Endothelial cell of umbilical vein (primary cell): ENCODE data around the gene EFCC1. TPM values are rescaled to one million over a fixed set of nuclear protein-coding genes. Genes with fewer than 3 reads are reported as not detected.

Source experiments
- BruUV-seq: library from RNA; stranded (reverse); fragments of 400-500 nt; replicated peaks from 2 replicates; lab custom pipeline; 2021; lab: Mats Ljungman, UMichigan
- CTCF ChIA-PET: fragments of 300-600, 350-600 bp; sonication (Branson Sonifier 250); formaldehyde crosslinking; loops from one replicate; lab custom pipeline; 2021; ENCODE audit warnings: antibody characterized with exemption, inconsistent platforms; lab: Charles Lee
- POLR2A ChIA-PET: fragments of 300-600, 350-600 bp; sonication (Branson Sonifier 250); formaldehyde crosslinking; loops from one replicate; lab custom pipeline; 2021; ENCODE audit warnings: antibody characterized with exemption, inconsistent platforms; lab: Charles Lee
- DNase-seq: peaks from one replicate; pipeline ENCODE4 v3.0.0-alpha.2; 2011; ENCODE audit warnings: low read depth, low spot score
- FAIRE-seq: peaks from 2 replicates; lab custom pipeline; 2011; peaks lifted over from hg19 to GRCh38; lab: Jason Lieb, UNC
- H2AFZ ChIP-seq: 2 replicates; pipeline ENCODE4 v1.6.0; 2012; ENCODE audit warnings: low read depth, low read length, control low read depth, inconsistent platforms
- H3K27ac ChIP-seq: 2 replicates; pipeline ENCODE4 v1.5.1; 2011; ENCODE audit warnings: low read depth, mild to moderate bottlenecking, control low read depth, low read length, moderate library complexity; ENCODE audit not compliant: insufficient read depth
- H3K27me3 ChIP-seq, 2 experiments: 2 replicates each; pipeline versions ENCODE4 v1.6.0 to v1.6.1; 2011; ENCODE audit warnings: low read length in 2 of 2, mixed read lengths in 1 of 2; ENCODE audit not compliant: control insufficient read depth in 2 of 2, insufficient read depth in 2 of 2
- H3K36me3 ChIP-seq, 2 experiments: 2 replicates in 1 of 2; 3 replicates in 1 of 2; pipeline ENCODE4 v1.5.1; 2011; ENCODE audit warnings: low read length in 2 of 2, mild to moderate bottlenecking in 1 of 2, moderate library complexity in 1 of 2; ENCODE audit not compliant: control insufficient read depth in 2 of 2, insufficient read depth in 2 of 2; ENCODE audit errors: extremely low read depth in 1 of 2
- H3K4me1 ChIP-seq: 3 replicates; pipeline ENCODE4 v1.5.1; 2011; ENCODE audit warnings: mild to moderate bottlenecking, low read length; ENCODE audit not compliant: control insufficient read depth, insufficient read depth; ENCODE audit errors: extremely low read depth
- H3K4me2 ChIP-seq: 2 replicates; pipeline ENCODE4 v1.6.1; 2011; ENCODE audit warnings: low read length, control low read depth, mixed read lengths; ENCODE audit not compliant: insufficient read depth
- H3K4me3 ChIP-seq, 3 experiments: fragments of 200-600 bp in 1 of 3; sonication (generic), shearing (Covaris generic) in 1 of 3; replicated peaks in 1 of 3; 2 replicates each; pipeline ENCODE4 v1.5.1; 2011 to 2016; ENCODE audit warnings: control low read depth in 3 of 3, low read length in 3 of 3, mild to moderate bottlenecking in 2 of 3, inconsistent platforms in 1 of 3, low read depth in 1 of 3, moderate library complexity in 1 of 3; ENCODE audit not compliant: insufficient read depth in 1 of 3
- H3K79me2 ChIP-seq: 2 replicates; pipeline ENCODE4 v1.6.0; 2012; ENCODE audit warnings: low read length, inconsistent platforms; ENCODE audit not compliant: control insufficient read depth, insufficient read depth
- H3K9ac ChIP-seq: replicated peaks from 2 replicates; pipeline ENCODE3; 2011; ENCODE audit warnings: low read length, control low read depth; ENCODE audit not compliant: insufficient read depth; ENCODE audit errors: extremely low read depth
- H3K9me1 ChIP-seq: replicated peaks from 3 replicates; pipeline ENCODE4 v1.6.0; 2011; ENCODE audit warnings: mild to moderate bottlenecking, low read length; ENCODE audit not compliant: control insufficient read depth, insufficient read depth; ENCODE audit errors: extremely low read depth
- H3K9me3 ChIP-seq: replicated peaks from 2 replicates; pipeline ENCODE4 v1.5.1; 2012; ENCODE audit warnings: low read length, inconsistent platforms; ENCODE audit not compliant: control insufficient read depth, insufficient read depth
- H4K20me1 ChIP-seq: replicated peaks from 2 replicates; pipeline ENCODE3; 2011; ENCODE audit warnings: mild to moderate bottlenecking, low read length; ENCODE audit not compliant: control insufficient read depth, insufficient read depth; ENCODE audit errors: extremely low read depth
- EZH2 ChIP-seq: IDR thresholded peaks from 2 replicates; pipeline ENCODE4 v1.6.1; 2012; ENCODE audit warnings: borderline replicate concordance, low read depth, mild to moderate bottlenecking, moderate library complexity, low read length, inconsistent platforms; ENCODE audit not compliant: severe bottlenecking
- FOS ChIP-seq: IDR thresholded peaks from 2 replicates; pipeline ENCODE4 v1.6.1; 2011; ENCODE audit warnings: mild to moderate bottlenecking, low read length, moderate library complexity, borderline replicate concordance; ENCODE audit not compliant: insufficient read depth
- GATA2 ChIP-seq: IDR thresholded peaks from 2 replicates; pipeline ENCODE4 v1.7.0; 2011; ENCODE audit warnings: low read depth, mild to moderate bottlenecking, moderate library complexity, mixed read lengths, low read length; ENCODE audit not compliant: insufficient read length, insufficient read depth
- JUN ChIP-seq: IDR thresholded peaks from 2 replicates; pipeline ENCODE4 v1.6.1; 2011; ENCODE audit warnings: borderline replicate concordance, low read depth; ENCODE audit not compliant: insufficient read length, insufficient read depth
- MYC ChIP-seq: IDR thresholded peaks from one replicate; pipeline ENCODE4 v1.6.1; 2011; ENCODE audit warnings: mild to moderate bottlenecking, low read depth, low read length
- POLR2A ChIP-seq: IDR thresholded peaks from 2 replicates; pipeline ENCODE4 v1.6.1; 2012; ENCODE audit warnings: low read depth, mild to moderate bottlenecking, control low read depth, low read length
- POLR2AphosphoS5 ChIP-seq: IDR thresholded peaks from 2 replicates; pipeline ENCODE4 v1.6.1; 2012; ENCODE audit warnings: low read depth, mild to moderate bottlenecking, control low read depth, low read length, moderate library complexity; ENCODE audit not compliant: insufficient read depth
- dilution Hi-C: fragments of 300-500 bp; cut with MboI; formaldehyde crosslinking; loops from one replicate; pipeline ENCODE4 v1.15.0; 2019; ENCODE audit warnings: low sequenced_read_pairs; ENCODE audit not compliant: extremely low pct_ligation_motif_present
- intact Hi-C: fragments of 100-400 bp; cut with micrococcal nuclease; formaldehyde crosslinking; loops from one replicate; pipeline ENCODE4 v1.10.0; 2022
- polyA plus RNA-seq, 4 experiments: library from polyadenylated mRNA; depleted of rRNA in 3 of 4; stranded (reverse) in 3 of 4; unstranded in 1 of 4; fragments of >200 nt; gene quantifications; 2 replicates each; pipeline versions ENCODE4 v1.2.1 to v1.2.3, GENCODE V29; 2011 to 2012; ENCODE audit warnings: missing spikeins in 1 of 4
- total RNA-seq: library from RNA; stranded (reverse); gene quantifications from 2 replicates; pipeline ENCODE4 v1.2.3, GENCODE V29; 2021
- TF ChIP-seq, protein P1 (sequence below), 2 donors: IDR thresholded peaks; 1 replicate in 1 of 2; 2 replicates in 1 of 2; pipeline ENCODE4 v1.5.1; 2011; ENCODE audit warnings: low read length in 2 of 2, mild to moderate bottlenecking in 2 of 2, moderate library complexity in 2 of 2, control low read depth in 1 of 2, inconsistent platforms in 1 of 2, low read depth in 1 of 2; ENCODE audit not compliant: insufficient read depth in 1 of 2; ENCODE audit errors: extremely low read depth in 1 of 2
- TF ChIP-seq, protein P2 (sequence below): IDR thresholded peaks from 2 replicates; pipeline ENCODE4 v1.6.1; 2011; ENCODE audit not compliant: insufficient read depth, insufficient read length

EFCC1 gene
- total and polyA plus RNA-seq, 2 donors (not counting 3 experiments of a cell fraction or from before 2014, with no cell fraction given) = 0.73 to 1.3 TPM

DNA sequence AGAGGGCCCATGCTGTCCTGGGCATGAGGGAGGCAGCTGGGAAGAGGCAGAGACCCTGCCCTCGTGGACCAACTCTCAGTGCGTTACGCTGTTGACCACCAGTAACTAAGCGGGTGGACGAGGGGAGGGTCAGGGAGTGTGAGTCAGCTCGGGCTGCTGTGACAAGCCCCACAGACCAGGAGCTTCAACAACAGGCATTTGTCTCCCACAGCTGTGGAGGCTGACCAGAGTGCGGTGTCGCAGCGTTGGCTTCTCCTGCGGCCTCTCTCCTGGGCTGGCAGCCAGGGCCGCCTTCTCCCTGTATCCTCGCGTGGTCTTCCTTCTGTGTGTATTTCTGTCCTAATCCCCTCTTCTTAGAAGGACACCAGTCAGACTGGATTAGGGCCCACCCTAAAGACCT lies 13.0 kb downstream of the EFCC1 start:
- no peak overlapping the region for H3K9ac ChIP-seq
- dilution Hi-C loops (no loop called here), intact Hi-C loops (loop anchor here (2.0 kb wide), 1 partner anchor 13 kb away; the partner anchor contains the start of gene EFCC1)
- TF ChIP-seq POLR2A = no peak
- TF ChIP-seq FOS = no peak
- TF ChIP-seq EZH2 = no peak
- TF ChIP-seq, protein P1, sequence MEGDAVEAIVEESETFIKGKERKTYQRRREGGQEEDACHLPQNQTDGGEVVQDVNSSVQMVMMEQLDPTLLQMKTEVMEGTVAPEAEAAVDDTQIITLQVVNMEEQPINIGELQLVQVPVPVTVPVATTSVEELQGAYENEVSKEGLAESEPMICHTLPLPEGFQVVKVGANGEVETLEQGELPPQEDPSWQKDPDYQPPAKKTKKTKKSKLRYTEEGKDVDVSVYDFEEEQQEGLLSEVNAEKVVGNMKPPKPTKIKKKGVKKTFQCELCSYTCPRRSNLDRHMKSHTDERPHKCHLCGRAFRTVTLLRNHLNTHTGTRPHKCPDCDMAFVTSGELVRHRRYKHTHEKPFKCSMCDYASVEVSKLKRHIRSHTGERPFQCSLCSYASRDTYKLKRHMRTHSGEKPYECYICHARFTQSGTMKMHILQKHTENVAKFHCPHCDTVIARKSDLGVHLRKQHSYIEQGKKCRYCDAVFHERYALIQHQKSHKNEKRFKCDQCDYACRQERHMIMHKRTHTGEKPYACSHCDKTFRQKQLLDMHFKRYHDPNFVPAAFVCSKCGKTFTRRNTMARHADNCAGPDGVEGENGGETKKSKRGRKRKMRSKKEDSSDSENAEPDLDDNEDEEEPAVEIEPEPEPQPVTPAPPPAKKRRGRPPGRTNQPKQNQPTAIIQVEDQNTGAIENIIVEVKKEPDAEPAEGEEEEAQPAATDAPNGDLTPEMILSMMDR (IDR thresholded peaks at IDR 0.05; ENCODE audit: extremely low read depth in 1 of 2, insufficient read depth in 1 of 2, low read depth in 1 of 2, low read length in 2 of 2) = no peak
- TF ChIP-seq, protein P2, sequence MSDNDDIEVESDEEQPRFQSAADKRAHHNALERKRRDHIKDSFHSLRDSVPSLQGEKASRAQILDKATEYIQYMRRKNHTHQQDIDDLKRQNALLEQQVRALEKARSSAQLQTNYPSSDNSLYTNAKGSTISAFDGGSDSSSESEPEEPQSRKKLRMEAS = no peak
- TF ChIP-seq POLR2AphosphoS5 = no peak
- no peak for TF ChIP-seq GATA2
- no peak for TF ChIP-seq MYC
- no peak for TF ChIP-seq JUN
- no peaks in the 10 kb centered on the region for H4K20me1 ChIP-seq
- H3K27ac ChIP-seq = no peak overlapping the region
- ChIA-PET CTCF (interaction anchor here (1.3 to 4.7 kb wide), 5 partner anchors 9 to 44 kb away, joined by 4 to 49 read pairs (median 12); partner anchors contain the start of gene CFAP92), POLR2A (no interaction called here)
- H3K4me3 ChIP-seq = no peak overlapping the region
- H3K9me1 ChIP-seq = no peaks in the 10 kb centered on the region
- BruUV-seq = no TSS peak
- H3K36me3 ChIP-seq = no peaks in the 10 kb centered on the region
- DNase-seq (peak; percentile 15), FAIRE-seq (no peak)
- H3K4me1 ChIP-seq = peaks cover 33% of the 10 kb centered on the region
- no peak overlapping the region for H3K4me2 ChIP-seq
- no peaks in the 10 kb centered on the region for H3K27me3 ChIP-seq
- H2AFZ ChIP-seq = no peak overlapping the region
- no peaks in the 10 kb centered on the region for H3K79me2 ChIP-seq
- no peaks in the 10 kb centered on the region for H3K9me3 ChIP-seq
